ENCODE measurements around the gene CNNM1. TPM values are rescaled to one million over a fixed set of nuclear protein-coding genes. Genes with fewer than 3 reads are reported as not detected.

The CNNM1 gene
- total RNA-seq, 1 experiment from 2014 or later: not detected

GRCh38 chr10:99387541-99387940 is 58.4 kb downstream of the CNNM1 start:
- no peaks in the 10 kb centered on the region for H3K27me3 ChIP-seq (replicated peaks; ENCODE audit: control insufficient read depth, insufficient read depth, low read length)
- H3K9me3 ChIP-seq: no peaks in the 10 kb centered on the region
- H3K27ac Mint-ChIP-seq (ENCODE audit: unreplicated experiment): no peak overlapping the region
- no peak overlapping the region for H3K4me3 ChIP-seq (ENCODE audit: low read depth, low read length)
- no peaks in the 10 kb centered on the region for H3K36me3 ChIP-seq (ENCODE audit: control insufficient read depth, insufficient read depth, low read length)
- H3K36me3 Mint-ChIP-seq (ENCODE audit: insufficient read depth, unreplicated experiment): peaks cover 9% of the 10 kb centered on the region
- POLR2A ChIA-PET: no interaction called here
- BruUV-seq (replicated peaks): no TSS peak
- H3K4me3 Mint-ChIP-seq (ENCODE audit: unreplicated experiment): no peak overlapping the region
- H3K4me1 Mint-ChIP-seq (ENCODE audit: low read depth, unreplicated experiment): peaks cover under 1% of the 10 kb centered on the region
- peaks cover 15% of the 10 kb centered on the region for H3K4me1 ChIP-seq
- intact Hi-C loops (cut with micrococcal nuclease; ENCODE audit: unreplicated experiment): no loop called here
- DNase-seq: no peak
- peaks cover 4% of the 10 kb centered on the region for H3K27me3 Mint-ChIP-seq (ENCODE audit: insufficient read depth, unreplicated experiment)
- CTCF ChIA-PET: no interaction called here
- H3K9me3 Mint-ChIP-seq (ENCODE audit: unreplicated experiment): no peaks in the 10 kb centered on the region
- TF ChIP-seq CTCF (IDR thresholded peaks at IDR 0.05; ENCODE audit: insufficient read depth in 1 of 2, low read depth in 1 of 2, low read length in 1 of 2, severe bottlenecking in 1 of 2, unreplicated experiment in 1 of 2): no peak

GRCh38 chr10:99389729-99390480 is 60.7 kb downstream of the CNNM1 start:
- peaks cover 26% of the 10 kb centered on the region for H3K36me3 Mint-ChIP-seq (ENCODE audit: insufficient read depth, unreplicated experiment)
- peaks cover 4% of the 10 kb centered on the region for H3K27me3 Mint-ChIP-seq (ENCODE audit: insufficient read depth, unreplicated experiment)
- ChIA-PET POLR2A (interaction anchor here (0.7 kb wide), 1 partner anchor 145 kb away, joined by 3 read pairs; no protein-coding TSS in a partner anchor), CTCF (no interaction called here)
- Histone ChIP-seq H3K4me3 (ENCODE audit: low read depth, low read length) (no peak overlapping the region), H3K4me1 (peaks cover 15% of the 10 kb centered on the region), H3K9me3 (no peaks in the 10 kb centered on the region), H3K36me3 (ENCODE audit: control insufficient read depth, insufficient read depth, low read length) (no peaks in the 10 kb centered on the region), H3K27me3 (replicated peaks; ENCODE audit: control insufficient read depth, insufficient read depth, low read length) (no peaks in the 10 kb centered on the region)
- H3K27ac Mint-ChIP-seq (ENCODE audit: unreplicated experiment): no peak overlapping the region
- TF ChIP-seq CTCF (IDR thresholded peaks at IDR 0.05; ENCODE audit: insufficient read depth in 1 of 2, low read depth in 1 of 2, low read length in 1 of 2, severe bottlenecking in 1 of 2, unreplicated experiment in 1 of 2): no peak
- peaks cover 8% of the 10 kb centered on the region for H3K4me1 Mint-ChIP-seq (ENCODE audit: low read depth, unreplicated experiment)
- DNase-seq: no peak
- intact Hi-C loops (cut with micrococcal nuclease; ENCODE audit: unreplicated experiment): loop anchor here (10.0 kb wide), 1 partner anchor 925 kb away; no protein-coding TSS in a partner anchor
- no peaks in the 10 kb centered on the region for H3K9me3 Mint-ChIP-seq (ENCODE audit: unreplicated experiment)
- no peak overlapping the region for H3K4me3 Mint-ChIP-seq (ENCODE audit: unreplicated experiment)
- BruUV-seq (replicated peaks): no TSS peak

GRCh38 chr10:99391346-99391745 is 62.2 kb downstream of the CNNM1 start:
- H3K27ac Mint-ChIP-seq (ENCODE audit: unreplicated experiment): peak overlapping the region; percentile 48

More at GRCh38 chr10:99391346-99391745, 62.2 kb downstream of the CNNM1 start:
- H3K36me3 ChIP-seq (ENCODE audit: control insufficient read depth, insufficient read depth, low read length): no peaks in the 10 kb centered on the region
- H3K36me3 Mint-ChIP-seq (ENCODE audit: insufficient read depth, unreplicated experiment): peaks cover 32% of the 10 kb centered on the region
- no peaks in the 10 kb centered on the region for H3K27me3 ChIP-seq (replicated peaks; ENCODE audit: control insufficient read depth, insufficient read depth, low read length)
- intact Hi-C loops (cut with micrococcal nuclease; ENCODE audit: unreplicated experiment): loop anchor here (10.0 kb wide), 1 partner anchor 927 kb away; no protein-coding TSS in a partner anchor
- peaks cover 18% of the 10 kb centered on the region for H3K4me1 Mint-ChIP-seq (ENCODE audit: low read depth, unreplicated experiment)
- TF ChIP-seq CTCF (IDR thresholded peaks at IDR 0.05; ENCODE audit: insufficient read depth in 1 of 2, low read depth in 1 of 2, low read length in 1 of 2, severe bottlenecking in 1 of 2, unreplicated experiment in 1 of 2): no peak
- H3K9me3 ChIP-seq: no peaks in the 10 kb centered on the region
- H3K4me3 Mint-ChIP-seq (ENCODE audit: unreplicated experiment): no peak overlapping the region
- CTCF ChIA-PET: interaction anchor here (0.6 to 3.2 kb wide), 4 partner anchors 21 to 1816 kb away, joined by 4 to 9 read pairs (median 5); no protein-coding TSS in a partner anchor
- H3K4me1 ChIP-seq: peaks cover 23% of the 10 kb centered on the region
- BruUV-seq (replicated peaks): no TSS peak
- H3K9me3 Mint-ChIP-seq (ENCODE audit: unreplicated experiment): no peaks in the 10 kb centered on the region
- DNase-seq: no peak
- H3K4me3 ChIP-seq (ENCODE audit: low read depth, low read length): no peak overlapping the region
- no peaks in the 10 kb centered on the region for H3K27me3 Mint-ChIP-seq (ENCODE audit: insufficient read depth, unreplicated experiment)
- POLR2A ChIA-PET: no interaction called here
